MM.1S (cell line): ENCODE measurements around the gene HHIPL2.

ENCODE experiments used
- DNase-seq: peaks from one replicate; pipeline ENCODE4 v3.0.0-alpha.2; 2015
- H2AFZ ChIP-seq: fragments of 300-600 bp; sonication (generic); 2 replicates; pipeline ENCODE4 v1.6.0; 2016; ENCODE audit warnings: antibody characterized with exemption, low read length
- H3F3A ChIP-seq: fragments of 300-600 bp; sonication (generic); 2 replicates; pipeline ENCODE4 v1.6.1; 2016; ENCODE audit warnings: mild to moderate bottlenecking, antibody characterized with exemption, low read length, moderate library complexity, mixed read lengths; ENCODE audit not compliant: insufficient read depth
- H3K27ac ChIP-seq: fragments of 300-600 bp; sonication (generic); 2 replicates; pipeline ENCODE4 v1.5.1; 2016; ENCODE audit warnings: mild to moderate bottlenecking, low read length
- H3K27me3 ChIP-seq: fragments of 300-600 bp; sonication (generic); replicated peaks from 2 replicates; pipeline ENCODE4 v1.6.0; 2016; ENCODE audit warnings: low read length; ENCODE audit not compliant: insufficient read depth
- H3K36me3 ChIP-seq: fragments of 300-600 bp; sonication (generic); replicated peaks from 2 replicates; pipeline ENCODE4 v1.6.1; 2016; ENCODE audit warnings: mild to moderate bottlenecking, low read length, mixed read lengths; ENCODE audit not compliant: insufficient read depth
- H3K4me1 ChIP-seq: fragments of 300-600 bp; sonication (generic); 2 replicates; pipeline ENCODE4 v1.6.1; 2016; ENCODE audit warnings: low read length, mixed read lengths
- H3K4me2 ChIP-seq: fragments of 300-600 bp; sonication (generic); 2 replicates; pipeline ENCODE4 v1.6.0; 2016; ENCODE audit warnings: low read depth, low read length
- H3K4me3 ChIP-seq: fragments of 300-600 bp; sonication (generic); 2 replicates; pipeline ENCODE4 v1.5.1; 2016; ENCODE audit warnings: low read length, mixed read lengths
- H3K79me2 ChIP-seq: fragments of 300-600 bp; sonication (generic); 2 replicates; pipeline ENCODE4 v1.6.1; 2016; ENCODE audit warnings: mixed run types, low read length, mixed read lengths
- H3K9ac ChIP-seq: fragments of 300-600 bp; sonication (generic); 2 replicates; pipeline ENCODE4 v1.6.1; 2016; ENCODE audit warnings: low read length, mixed read lengths
- H3K9me2 ChIP-seq: fragments of 300-600 bp; sonication (generic); replicated peaks from 2 replicates; pipeline ENCODE4 v1.6.1; 2016; ENCODE audit warnings: mild to moderate bottlenecking, low read length, mixed read lengths; ENCODE audit not compliant: insufficient read depth
- H3K9me3 ChIP-seq: fragments of 300-600 bp; sonication (generic); replicated peaks from 2 replicates; pipeline ENCODE4 v1.6.1; 2016; ENCODE audit warnings: mild to moderate bottlenecking, low read length, mixed read lengths; ENCODE audit not compliant: insufficient read depth
- H4K20me1 ChIP-seq: fragments of 300-600 bp; sonication (generic); 2 replicates; pipeline ENCODE4 v1.6.1; 2016; ENCODE audit warnings: mild to moderate bottlenecking, low read length, moderate library complexity, mixed read lengths; ENCODE audit not compliant: insufficient read depth
- CTCF ChIP-seq: fragments of 300-600 bp; sonication (generic); IDR thresholded peaks from 2 replicates; pipeline ENCODE4 v1.5.1; 2016; ENCODE audit warnings: antibody characterized with exemption, low read length, mixed read lengths
- EZH2 ChIP-seq: fragments of 300-600 bp; sonication (generic); optimal IDR thresholded peaks from 2 replicates; pipeline ENCODE3; 2017; ENCODE audit warnings: low read depth, mild to moderate bottlenecking, antibody characterized with exemption, low read length, mixed read lengths
- EZH2phosphoT487 ChIP-seq: fragments of 300-600 bp; sonication (generic); IDR thresholded peaks from 2 replicates; pipeline ENCODE4 v1.6.1; 2018; ENCODE audit warnings: antibody characterized with exemption, low read length

HHIPL2 gene

GRCh38 chr1:222529916-222530315, 18.0 kb downstream of the HHIPL2 start:
- Histone ChIP-seq H3F3A (no peaks in the 10 kb centered on the region), H3K9me2 (no peaks in the 10 kb centered on the region), H3K9ac (no peak overlapping the region), H3K9me3 (no peaks in the 10 kb centered on the region), H3K36me3 (no peaks in the 10 kb centered on the region), H3K27ac (no peak overlapping the region), H3K4me2 (no peak overlapping the region), H3K4me1 (no peaks in the 10 kb centered on the region), H3K4me3 (no peak overlapping the region), H3K27me3 (no peaks in the 10 kb centered on the region), H3K79me2 (no peaks in the 10 kb centered on the region), H4K20me1 (no peaks in the 10 kb centered on the region), H2AFZ (no peak overlapping the region)
- DNase-seq, result no peak
- TF ChIP-seq CTCF, result no peak
- TF ChIP-seq EZH2, result no peak
- TF ChIP-seq EZH2phosphoT487, result no peak

GRCh38 chr1:222529181-222529580, 18.7 kb downstream of the HHIPL2 start:
- Histone ChIP-seq H3K79me2 (no peaks in the 10 kb centered on the region), H3K4me2 (no peak overlapping the region), H4K20me1 (no peaks in the 10 kb centered on the region), H3K9me3 (no peaks in the 10 kb centered on the region), H3K27me3 (no peaks in the 10 kb centered on the region), H3K27ac (no peak overlapping the region), H3K4me3 (no peak overlapping the region), H3K9me2 (no peaks in the 10 kb centered on the region), H3F3A (no peaks in the 10 kb centered on the region), H3K36me3 (no peaks in the 10 kb centered on the region), H3K9ac (no peak overlapping the region), H2AFZ (no peak overlapping the region), H3K4me1 (no peaks in the 10 kb centered on the region)
- TF ChIP-seq EZH2 (no peak), EZH2phosphoT487 (no peak), CTCF (no peak)
- no peak for DNase-seq

GRCh38 chr1:222525951-222526350, 22.0 kb downstream of the HHIPL2 start:
- TF ChIP-seq CTCF (no peak), EZH2phosphoT487 (no peak)
- Histone ChIP-seq H4K20me1 (no peaks in the 10 kb centered on the region), H3K4me2 (no peak overlapping the region), H3K9ac (no peak overlapping the region), H3K27ac (no peak overlapping the region), H3F3A (no peaks in the 10 kb centered on the region), H3K79me2 (no peaks in the 10 kb centered on the region), H3K4me3 (no peak overlapping the region), H3K36me3 (no peaks in the 10 kb centered on the region), H3K9me3 (no peaks in the 10 kb centered on the region), H3K9me2 (no peaks in the 10 kb centered on the region), H3K27me3 (no peaks in the 10 kb centered on the region), H3K4me1 (no peaks in the 10 kb centered on the region), H2AFZ (no peak overlapping the region)
- DNase-seq, result no peak

GRCh38 chr1:222523852-222524251, 24.1 kb downstream of the HHIPL2 start:
- no peak for TF ChIP-seq EZH2phosphoT487
- Histone ChIP-seq H3K4me2 (no peak overlapping the region), H2AFZ (no peak overlapping the region), H3K4me1 (no peaks in the 10 kb centered on the region), H3K9me2 (no peaks in the 10 kb centered on the region), H3F3A (no peaks in the 10 kb centered on the region), H3K27ac (no peak overlapping the region), H3K9ac (no peak overlapping the region), H3K9me3 (no peaks in the 10 kb centered on the region), H3K27me3 (no peaks in the 10 kb centered on the region), H3K36me3 (no peaks in the 10 kb centered on the region), H3K4me3 (no peak overlapping the region), H3K79me2 (no peaks in the 10 kb centered on the region), H4K20me1 (no peaks in the 10 kb centered on the region)
- no peak for DNase-seq
